GM13977 (cell line): Measurements from ENCODE around the gene TMEM106C.
A peak's percentile ranks its signal among the peaks of the same experiment; 100 is the strongest.

Source experiments
- DNase-seq: peaks from one replicate; pipeline ENCODE4 v3.0.0; 2012; ENCODE audit warnings: low spot score
- in situ Hi-C: fragments of 300-500 bp; cut with MboI; formaldehyde crosslinking; loops from one replicate; pipeline ENCODE4 v1.12.0; 2022; ENCODE audit warnings: low sequenced_read_pairs, low pct_unique_long_range_greater_than_20kb, mixed read lengths, inconsistent platforms; ENCODE audit not compliant: unreplicated experiment
- TF ChIP-seq, protein P1 (sequence below): IDR thresholded peaks from 2 replicates; pipeline ENCODE4 v1.5.1; 2012; ENCODE audit warnings: mild to moderate bottlenecking, control low read depth; ENCODE audit not compliant: insufficient read depth; ENCODE audit errors: extremely low read depth, missing control alignments

Gene TMEM106C, protein sequence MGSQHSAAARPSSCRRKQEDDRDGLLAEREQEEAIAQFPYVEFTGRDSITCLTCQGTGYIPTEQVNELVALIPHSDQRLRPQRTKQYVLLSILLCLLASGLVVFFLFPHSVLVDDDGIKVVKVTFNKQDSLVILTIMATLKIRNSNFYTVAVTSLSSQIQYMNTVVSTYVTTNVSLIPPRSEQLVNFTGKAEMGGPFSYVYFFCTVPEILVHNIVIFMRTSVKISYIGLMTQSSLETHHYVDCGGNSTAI

DNA sequence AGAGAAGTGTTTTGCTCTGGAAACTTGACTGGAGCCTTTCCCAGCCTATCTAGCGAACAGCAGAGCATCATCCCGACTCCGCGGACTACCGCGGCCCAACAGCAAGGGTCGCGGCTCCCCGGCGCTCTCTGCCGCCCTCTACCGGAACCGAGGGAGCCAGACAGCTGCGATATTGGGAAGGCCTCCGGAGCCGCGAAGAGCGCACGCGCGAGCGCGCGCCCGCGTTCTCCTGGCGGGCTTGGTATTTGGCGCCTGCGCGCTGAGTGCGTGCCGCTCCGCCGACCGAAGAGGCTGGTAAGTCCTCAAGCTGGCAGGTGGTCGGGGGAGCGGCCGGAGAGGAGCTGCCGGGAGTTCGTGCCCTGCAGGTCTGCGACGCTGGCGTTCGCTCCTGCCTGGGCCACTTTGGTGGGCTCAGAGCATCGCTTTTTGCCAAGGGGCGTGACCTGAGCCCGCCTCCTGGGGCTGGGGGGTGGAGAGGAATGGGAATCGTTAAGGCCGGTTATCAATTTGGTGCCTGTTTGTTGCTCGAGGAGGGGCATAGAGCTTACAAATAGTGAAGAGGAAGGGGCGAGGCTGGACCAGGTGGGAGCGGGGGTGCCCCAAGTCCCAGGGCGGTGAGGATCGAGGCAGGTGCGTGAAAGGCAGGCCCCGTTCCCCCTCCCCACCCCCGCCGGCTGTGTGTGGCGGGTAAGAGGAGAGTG is at the start of gene TMEM106C:
TSS of gene TMEM106C (plus strand) at position 257 of the 701 bp plus-strand sequence. CDS start 641 bp downstream, outside the sequence.
- DNase-seq = peak; percentile 99
- in situ Hi-C loops = no loop called here
- TF ChIP-seq, protein P1, sequence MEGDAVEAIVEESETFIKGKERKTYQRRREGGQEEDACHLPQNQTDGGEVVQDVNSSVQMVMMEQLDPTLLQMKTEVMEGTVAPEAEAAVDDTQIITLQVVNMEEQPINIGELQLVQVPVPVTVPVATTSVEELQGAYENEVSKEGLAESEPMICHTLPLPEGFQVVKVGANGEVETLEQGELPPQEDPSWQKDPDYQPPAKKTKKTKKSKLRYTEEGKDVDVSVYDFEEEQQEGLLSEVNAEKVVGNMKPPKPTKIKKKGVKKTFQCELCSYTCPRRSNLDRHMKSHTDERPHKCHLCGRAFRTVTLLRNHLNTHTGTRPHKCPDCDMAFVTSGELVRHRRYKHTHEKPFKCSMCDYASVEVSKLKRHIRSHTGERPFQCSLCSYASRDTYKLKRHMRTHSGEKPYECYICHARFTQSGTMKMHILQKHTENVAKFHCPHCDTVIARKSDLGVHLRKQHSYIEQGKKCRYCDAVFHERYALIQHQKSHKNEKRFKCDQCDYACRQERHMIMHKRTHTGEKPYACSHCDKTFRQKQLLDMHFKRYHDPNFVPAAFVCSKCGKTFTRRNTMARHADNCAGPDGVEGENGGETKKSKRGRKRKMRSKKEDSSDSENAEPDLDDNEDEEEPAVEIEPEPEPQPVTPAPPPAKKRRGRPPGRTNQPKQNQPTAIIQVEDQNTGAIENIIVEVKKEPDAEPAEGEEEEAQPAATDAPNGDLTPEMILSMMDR = peak; percentile 96

DNA sequence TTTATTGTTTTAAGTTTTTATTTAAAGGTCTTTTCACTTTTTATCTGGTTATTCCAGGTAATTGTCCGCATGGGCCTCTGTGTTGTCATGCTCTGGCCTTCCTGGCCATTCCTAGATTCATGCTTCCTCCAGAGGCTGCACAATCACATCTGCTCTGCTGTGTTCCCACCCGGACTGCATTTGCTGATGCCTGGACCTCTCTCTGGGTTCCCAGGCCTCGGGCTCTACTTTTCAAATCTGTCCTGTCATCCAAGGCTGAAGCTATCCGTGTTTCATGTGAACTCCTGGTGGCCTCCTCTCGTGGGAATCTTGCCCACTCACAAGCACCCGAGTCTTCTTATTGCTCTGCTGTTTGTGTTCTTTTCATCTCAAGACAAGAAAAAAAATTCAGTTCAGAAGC is 42.5 kb upstream of the TMEM106C start:
- no peak for DNase-seq
- TF ChIP-seq, protein P1 = no peak
- in situ Hi-C loops = no loop called here

DNA sequence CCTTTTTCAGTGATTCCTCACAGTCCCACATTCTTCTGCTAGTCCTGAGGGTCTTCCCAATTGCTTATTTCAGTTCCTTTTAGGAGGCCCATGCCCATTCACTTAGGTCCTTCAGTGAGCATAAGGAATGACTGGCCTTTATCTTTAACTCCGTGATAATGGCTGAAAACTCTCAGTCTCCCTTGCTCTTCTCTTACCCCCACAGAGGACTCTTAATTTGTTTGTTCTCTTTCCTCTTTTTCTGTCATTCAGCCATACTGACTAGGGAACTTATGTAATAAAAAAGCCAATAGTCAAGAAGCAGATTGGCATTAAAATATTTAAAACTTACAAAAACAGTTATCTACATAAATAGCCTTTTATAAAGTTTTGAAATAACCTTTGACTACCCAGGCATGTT is 41.5 kb upstream of the TMEM106C start:
- DNase-seq = no peak
- TF ChIP-seq, protein P1 = no peak
- in situ Hi-C loops = no loop called here

DNA sequence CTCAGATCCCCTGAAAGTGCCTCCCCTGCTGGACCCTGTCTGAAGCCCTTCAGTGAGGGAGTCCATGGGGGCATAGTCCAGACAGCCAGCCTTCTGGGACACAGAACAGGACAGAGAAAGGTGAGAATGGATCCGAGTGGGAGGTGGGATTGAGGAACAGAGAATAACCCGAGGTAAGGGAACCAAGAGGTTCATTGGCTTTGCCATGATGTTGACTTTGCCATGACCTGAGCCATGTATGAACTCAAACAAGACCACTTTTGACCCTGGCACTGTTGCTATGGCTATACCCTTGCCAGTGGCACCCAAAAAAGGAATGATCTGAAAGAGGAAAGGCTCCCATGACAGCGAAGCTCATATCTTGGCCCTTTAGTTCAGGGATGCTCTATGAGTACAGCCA is 36.0 kb upstream of the TMEM106C start:
- TF ChIP-seq, protein P1 = no peak
- no peak for DNase-seq
- in situ Hi-C loops = no loop called here

DNA sequence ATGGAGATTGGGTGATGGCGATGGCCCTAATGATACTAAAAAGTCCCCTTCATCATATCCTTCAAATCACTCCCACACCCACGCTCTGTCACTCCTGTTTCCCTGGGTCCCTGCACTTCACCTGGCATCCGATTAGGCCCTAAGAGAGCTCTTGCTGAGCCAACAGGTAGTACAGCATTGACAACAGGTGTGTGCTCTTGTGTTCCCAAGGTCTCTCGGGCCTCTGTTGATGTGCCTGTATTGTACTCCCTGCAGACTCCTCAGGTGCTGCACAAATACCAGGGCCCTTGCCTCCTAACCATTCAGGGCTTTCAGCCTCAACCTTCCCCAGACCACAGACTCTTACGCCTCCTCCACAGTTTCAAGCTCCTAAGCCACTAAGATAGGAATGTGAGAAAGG is 32.8 kb upstream of the TMEM106C start:
- TF ChIP-seq, protein P1 = no peak
- in situ Hi-C loops = no loop called here
- DNase-seq = no peak

DNA sequence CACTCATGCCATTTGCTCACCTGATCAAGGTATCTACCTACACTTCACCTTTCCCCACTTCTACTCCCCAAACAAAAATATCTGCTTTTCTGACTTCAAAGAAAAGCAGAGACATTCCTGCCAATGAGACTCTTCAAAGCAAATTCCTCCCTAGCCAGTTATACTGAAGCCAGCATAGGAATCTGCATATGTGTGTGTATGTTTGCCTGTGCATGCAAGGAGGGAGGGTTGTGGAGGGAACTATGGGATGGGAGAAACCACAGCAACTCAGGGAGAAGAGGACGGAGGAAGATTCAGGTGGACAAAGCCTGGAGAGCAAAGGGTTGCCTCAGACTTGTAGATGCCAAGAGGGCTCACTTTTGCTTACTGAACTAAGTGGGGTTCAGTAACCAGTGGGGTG is 32.2 kb upstream of the TMEM106C start:
- in situ Hi-C loops = no loop called here
- TF ChIP-seq, protein P1 = no peak
- no peak for DNase-seq
